ENCODE data around the gene CKAP5. TPM values are rescaled to one million over a fixed set of nuclear protein-coding genes. Genes with fewer than 3 reads are reported as not detected.
A peak's percentile ranks its signal among the peaks of the same experiment; 100 is the strongest.

Gene CKAP5
- total RNA-seq, 2 donors from 2014 or later = 104 to 140 TPM

DNA sequence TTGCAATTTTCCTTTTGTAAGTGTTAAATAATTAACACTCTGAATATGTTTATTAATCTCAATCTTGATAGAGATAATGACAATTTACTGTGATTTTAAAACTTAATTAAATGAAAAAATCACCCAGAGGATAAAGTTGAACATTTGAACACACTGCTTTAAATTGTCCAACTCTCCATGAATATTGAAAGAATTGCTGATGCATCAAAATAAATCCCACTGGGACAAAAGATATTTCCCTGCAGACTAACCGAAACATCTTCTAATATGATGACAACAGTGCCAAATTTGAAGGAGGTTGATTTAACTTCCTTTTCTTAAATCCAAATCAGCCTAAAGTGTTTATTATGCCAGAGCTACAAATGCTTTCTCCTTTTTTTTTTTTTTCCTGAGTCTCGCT is 79.4 kb downstream of the CKAP5 start:
- ATAC-seq (replicated peaks) = no peak
- Mint-ChIP-seq H3K36me3 (ENCODE audit: low read depth) (peaks cover 97% of the 10 kb centered on the region), H3K9me3 (no peaks in the 10 kb centered on the region)

DNA sequence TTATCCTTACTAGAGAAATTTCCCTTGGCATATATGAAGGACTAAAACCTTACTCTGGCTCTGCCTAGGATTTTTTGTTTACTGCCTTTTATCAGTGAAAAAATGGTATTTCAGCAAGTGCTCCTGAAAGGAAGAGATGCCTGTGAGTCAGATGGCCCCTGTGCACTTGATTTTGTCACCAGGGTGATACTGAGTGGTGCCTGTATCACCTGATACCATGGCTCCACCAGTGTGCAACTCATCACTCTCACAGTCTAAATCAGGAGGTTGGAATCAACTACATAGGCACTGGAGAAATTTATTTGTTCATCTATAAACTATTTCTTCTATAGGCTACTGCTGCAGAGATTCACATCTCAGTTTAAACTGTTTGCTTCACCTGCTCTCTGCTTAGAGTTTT is 83.8 kb downstream of the CKAP5 start:
- Mint-ChIP-seq H3K27me3 (no peaks in the 10 kb centered on the region), H3K36me3 (ENCODE audit: low read depth) (peaks cover 95% of the 10 kb centered on the region), H3K27ac (no peak overlapping the region), H3K4me1 (no peaks in the 10 kb centered on the region), H3K4me3 (no peak overlapping the region), H3K9me3 (no peaks in the 10 kb centered on the region)
- ATAC-seq (replicated peaks) = no peak

More for the DNA sequence above, 79.4 kb downstream of the CKAP5 start:
- Mint-ChIP-seq H3K27ac (no peak overlapping the region), H3K27me3 (no peaks in the 10 kb centered on the region), H3K4me3 (no peak overlapping the region), H3K4me1 (no peaks in the 10 kb centered on the region)

DNA sequence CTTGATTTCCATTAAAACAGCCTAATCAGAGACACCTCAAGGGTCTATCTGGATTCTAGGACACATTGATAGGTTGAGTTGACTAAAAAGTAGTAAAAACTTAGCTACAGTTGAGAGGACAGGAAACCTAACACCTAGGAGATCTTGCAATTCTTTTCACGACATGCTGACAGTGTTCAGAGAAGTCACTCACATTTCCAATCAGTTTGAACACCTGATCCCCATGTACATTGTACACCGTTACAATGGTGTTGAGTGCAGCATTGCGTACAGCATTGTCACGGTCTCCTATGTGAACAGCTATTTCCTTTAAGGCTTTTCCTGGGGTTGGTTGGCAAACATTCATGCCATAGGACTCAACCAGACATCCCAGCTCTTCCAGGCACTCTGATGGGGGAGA is 84.3 kb downstream of the CKAP5 start:
- no peak for ATAC-seq (replicated peaks)
- H3K4me1 Mint-ChIP-seq = no peaks in the 10 kb centered on the region
- no peaks in the 10 kb centered on the region for H3K27me3 Mint-ChIP-seq
- H3K36me3 Mint-ChIP-seq (ENCODE audit: low read depth) = peaks cover 95% of the 10 kb centered on the region
- no peak overlapping the region for H3K4me3 Mint-ChIP-seq
- H3K9me3 Mint-ChIP-seq = no peaks in the 10 kb centered on the region
- no peak overlapping the region for H3K27ac Mint-ChIP-seq

DNA sequence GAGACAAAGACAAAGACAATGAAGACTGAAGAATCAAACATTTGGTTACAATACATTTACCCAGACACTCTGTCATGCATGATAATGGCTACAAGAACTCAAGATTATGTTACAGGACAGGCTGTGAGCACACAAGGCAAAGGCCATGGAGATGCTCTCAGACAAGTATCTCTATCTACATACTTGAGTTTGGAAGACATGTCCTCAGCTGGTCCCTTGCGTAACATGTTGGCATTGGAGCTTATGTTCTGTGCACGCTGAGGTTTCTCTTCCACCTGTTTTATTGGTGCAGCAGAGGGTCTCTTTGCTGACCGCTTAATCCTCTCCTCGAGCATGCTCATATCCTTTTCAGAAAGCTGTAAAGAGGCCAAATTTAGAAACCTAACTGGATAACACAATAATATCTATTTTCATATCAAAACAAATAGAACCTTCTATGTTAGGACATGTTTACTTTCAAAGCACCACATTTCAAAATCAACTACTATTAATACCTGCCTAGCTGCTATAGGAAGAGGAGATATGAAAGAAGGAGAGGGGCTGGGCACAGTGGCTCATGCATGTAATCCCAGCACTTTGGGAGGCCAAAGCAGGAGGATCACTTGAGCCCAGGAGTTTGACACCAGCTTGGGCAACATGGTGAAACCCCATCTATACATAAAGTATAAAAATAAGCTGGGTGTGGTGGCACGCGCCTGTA is 85.5 kb downstream of the CKAP5 start:
- H3K27ac Mint-ChIP-seq = no peak overlapping the region
- H3K9me3 Mint-ChIP-seq = no peaks in the 10 kb centered on the region
- no peak for ATAC-seq (replicated peaks)
- H3K27me3 Mint-ChIP-seq = no peaks in the 10 kb centered on the region
- H3K4me1 Mint-ChIP-seq = no peaks in the 10 kb centered on the region
- H3K36me3 Mint-ChIP-seq (ENCODE audit: low read depth) = peaks cover 95% of the 10 kb centered on the region
- H3K4me3 Mint-ChIP-seq = no peak overlapping the region

DNA sequence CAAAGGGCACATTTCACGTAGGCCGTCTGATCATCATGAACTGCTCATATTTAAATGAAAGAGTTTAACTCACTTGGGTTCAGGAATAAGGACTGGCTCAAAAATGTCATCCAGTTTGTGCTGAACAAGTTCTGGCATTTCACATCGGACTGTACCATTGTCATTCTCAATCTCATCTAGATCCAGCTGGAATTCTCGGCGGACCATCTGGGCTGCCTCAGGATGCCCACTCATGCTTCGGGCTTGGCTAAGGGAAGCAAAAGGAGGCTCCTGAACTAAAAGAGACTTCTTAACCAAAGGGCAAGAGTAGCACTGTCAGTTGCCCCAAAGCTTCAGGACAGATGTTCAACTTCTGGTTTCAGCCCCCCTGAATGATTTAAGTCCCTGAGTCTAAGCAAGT is 86.9 kb downstream of the CKAP5 start:
- Mint-ChIP-seq H3K9me3 (no peaks in the 10 kb centered on the region), H3K4me1 (no peaks in the 10 kb centered on the region), H3K4me3 (no peak overlapping the region), H3K27me3 (no peaks in the 10 kb centered on the region), H3K36me3 (ENCODE audit: low read depth) (peaks cover 97% of the 10 kb centered on the region), H3K27ac (no peak overlapping the region)
- ATAC-seq (replicated peaks) = no peak

DNA sequence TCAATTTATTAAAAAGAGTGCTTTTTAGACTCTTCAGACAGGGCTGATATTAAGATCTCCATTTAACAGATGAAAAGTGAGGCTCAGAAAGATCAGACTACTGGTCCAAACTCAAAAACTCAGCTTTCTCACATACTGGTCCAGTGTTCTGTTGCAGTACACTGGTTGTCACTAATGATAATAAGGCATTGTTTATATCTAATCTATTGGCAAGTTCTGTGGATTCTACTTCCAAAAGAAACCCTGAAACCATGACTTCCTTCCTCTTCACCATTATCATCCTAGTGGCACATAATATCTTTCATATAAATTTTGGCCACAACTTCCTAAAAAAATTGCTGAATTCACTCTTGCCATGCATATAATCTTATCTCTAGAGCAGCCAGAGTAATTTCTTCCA is 90.1 kb downstream of the CKAP5 start:
- Mint-ChIP-seq H3K9me3 (no peaks in the 10 kb centered on the region), H3K27me3 (no peaks in the 10 kb centered on the region), H3K27ac (peak overlapping the region; percentile 60), H3K4me1 (no peaks in the 10 kb centered on the region), H3K36me3 (ENCODE audit: low read depth) (peaks cover 95% of the 10 kb centered on the region), H3K4me3 (no peak overlapping the region)
- ATAC-seq (replicated peaks) = no peak

DNA sequence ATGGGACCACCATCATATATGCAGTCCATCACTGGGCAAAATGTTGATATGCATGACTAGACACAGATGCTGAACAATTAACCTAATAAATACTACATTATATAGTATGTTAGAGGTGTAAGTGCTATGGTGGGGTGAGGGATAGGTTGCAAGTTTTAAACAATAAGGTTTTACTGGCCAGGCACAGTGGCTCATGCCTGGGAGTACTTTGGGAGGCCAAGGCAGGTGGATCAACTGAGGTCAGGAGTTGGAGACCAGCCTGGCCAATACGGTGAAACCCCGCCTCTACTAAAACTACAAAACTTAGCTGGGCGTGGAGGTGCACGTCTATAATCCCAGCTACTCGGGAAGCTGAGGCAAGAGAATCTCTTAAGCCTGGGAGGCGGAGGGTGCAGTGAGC is 98.9 kb downstream of the CKAP5 start:
- ATAC-seq (replicated peaks) = no peak
- peaks cover 96% of the 10 kb centered on the region for H3K36me3 Mint-ChIP-seq (ENCODE audit: low read depth)
- H3K27ac Mint-ChIP-seq = no peak overlapping the region
- H3K4me3 Mint-ChIP-seq = no peak overlapping the region
- peaks cover 5% of the 10 kb centered on the region for H3K4me1 Mint-ChIP-seq
- H3K9me3 Mint-ChIP-seq = no peaks in the 10 kb centered on the region
- H3K27me3 Mint-ChIP-seq = no peaks in the 10 kb centered on the region

DNA sequence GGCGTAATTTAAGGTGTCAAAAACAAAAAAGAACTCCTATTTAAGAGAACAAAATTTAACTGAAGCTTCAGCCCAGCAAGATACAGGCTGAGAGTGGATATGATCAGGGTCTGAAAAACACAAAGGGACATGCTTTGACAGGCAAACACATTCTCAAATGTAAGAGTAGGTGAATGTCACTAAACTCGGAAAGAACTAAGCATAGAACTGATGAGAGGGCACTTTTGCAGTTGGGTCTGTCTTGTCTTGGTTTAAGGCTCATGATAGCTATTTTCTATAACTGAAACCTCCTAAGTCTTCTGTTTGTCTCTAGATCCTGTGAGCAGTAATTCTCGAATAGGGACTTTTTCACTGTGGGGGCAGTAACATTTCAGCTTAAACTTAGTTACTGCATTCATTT is 100.1 kb downstream of the CKAP5 start:
- H3K4me1 Mint-ChIP-seq = peaks cover 5% of the 10 kb centered on the region
- no peaks in the 10 kb centered on the region for H3K9me3 Mint-ChIP-seq
- no peaks in the 10 kb centered on the region for H3K27me3 Mint-ChIP-seq
- no peak for ATAC-seq (replicated peaks)
- H3K36me3 Mint-ChIP-seq (ENCODE audit: low read depth) = peaks cover 98% of the 10 kb centered on the region
- no peak overlapping the region for H3K4me3 Mint-ChIP-seq
- no peak overlapping the region for H3K27ac Mint-ChIP-seq

DNA sequence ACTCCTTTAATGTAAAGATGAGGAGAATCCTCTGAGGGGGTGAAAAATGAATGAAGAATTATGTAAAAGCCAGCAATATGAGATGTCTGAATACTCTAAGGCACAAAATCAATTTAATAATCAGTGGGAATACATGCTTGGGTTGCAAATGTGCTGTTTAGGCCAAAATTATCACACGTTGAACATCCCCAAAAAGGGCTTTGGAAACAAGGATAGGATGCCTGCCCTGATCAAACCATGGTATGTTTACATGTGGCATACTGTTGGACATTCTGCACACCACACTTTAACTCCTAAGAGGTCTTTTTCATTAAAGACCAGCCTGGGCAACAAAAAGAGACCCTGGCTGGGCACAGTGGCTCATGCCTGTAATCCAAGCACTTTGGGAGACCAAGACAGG is 100.8 kb downstream of the CKAP5 start:
- H3K9me3 Mint-ChIP-seq = no peaks in the 10 kb centered on the region
- peaks cover 5% of the 10 kb centered on the region for H3K4me1 Mint-ChIP-seq
- H3K4me3 Mint-ChIP-seq = no peak overlapping the region
- H3K27me3 Mint-ChIP-seq = no peaks in the 10 kb centered on the region
- no peak for ATAC-seq (replicated peaks)
- peaks cover 92% of the 10 kb centered on the region for H3K36me3 Mint-ChIP-seq (ENCODE audit: low read depth)
- H3K27ac Mint-ChIP-seq = no peak overlapping the region

DNA sequence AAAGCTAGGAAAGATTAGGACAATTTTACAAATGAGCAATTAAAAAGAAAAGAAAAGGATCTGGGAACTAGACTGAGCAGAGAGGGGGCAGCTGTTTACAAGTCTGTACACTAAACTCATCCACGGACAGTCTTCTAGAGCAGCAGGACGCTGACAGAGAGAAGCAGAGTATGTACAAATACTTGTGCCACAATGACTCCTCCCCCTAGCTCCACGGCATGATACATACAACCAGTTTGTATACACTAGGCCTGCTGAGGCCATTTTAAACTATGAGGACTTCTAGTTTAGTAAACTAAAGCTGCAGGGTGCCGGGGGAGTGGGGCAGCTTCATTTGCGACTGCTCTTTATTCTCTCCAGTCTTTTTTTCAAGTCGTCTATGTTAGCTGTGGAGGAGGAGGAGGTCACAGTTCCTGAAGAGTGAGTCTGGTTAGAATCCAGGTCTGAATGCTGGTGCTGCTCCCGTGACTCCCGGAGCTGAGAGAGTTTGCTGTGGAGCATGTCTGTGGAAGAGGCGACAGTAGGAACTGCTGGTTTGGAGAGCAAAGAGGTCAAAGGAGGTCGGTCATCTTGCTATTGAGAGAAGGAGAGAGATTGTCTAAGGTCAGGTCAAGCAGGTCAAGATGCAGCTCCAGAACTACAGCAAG is 102.3 kb downstream of the CKAP5 start:
- H3K4me1 Mint-ChIP-seq = peaks cover 5% of the 10 kb centered on the region
- no peak overlapping the region for H3K4me3 Mint-ChIP-seq
- no peaks in the 10 kb centered on the region for H3K27me3 Mint-ChIP-seq
- H3K27ac Mint-ChIP-seq = no peak overlapping the region
- H3K36me3 Mint-ChIP-seq (ENCODE audit: low read depth) = peaks cover 77% of the 10 kb centered on the region
- ATAC-seq (replicated peaks) = no peak
- H3K9me3 Mint-ChIP-seq = no peaks in the 10 kb centered on the region

DNA sequence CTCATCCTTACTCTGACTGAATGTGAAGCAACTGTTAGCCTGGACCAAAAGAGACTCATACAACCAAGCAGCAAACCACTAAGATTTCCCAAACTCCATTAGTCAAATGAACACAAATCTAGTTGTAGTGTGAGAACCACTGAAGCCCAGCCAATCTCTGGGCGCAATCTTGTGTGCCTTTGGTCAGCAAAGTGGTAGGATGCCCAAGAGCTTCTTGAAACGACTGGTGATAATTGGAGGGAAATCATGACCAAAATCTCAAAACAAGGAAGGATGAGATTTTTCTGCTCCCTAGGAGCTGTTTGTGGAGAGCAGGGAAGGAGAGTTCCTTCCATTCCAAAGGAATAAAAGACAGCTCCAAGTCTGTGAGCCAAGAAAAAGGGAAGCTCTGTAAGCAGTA is 103.0 kb downstream of the CKAP5 start:
- Mint-ChIP-seq H3K27ac (no peak overlapping the region), H3K9me3 (no peaks in the 10 kb centered on the region), H3K4me1 (peaks cover 2% of the 10 kb centered on the region), H3K36me3 (ENCODE audit: low read depth) (peaks cover 72% of the 10 kb centered on the region), H3K27me3 (no peaks in the 10 kb centered on the region), H3K4me3 (no peak overlapping the region)
- no peak for ATAC-seq (replicated peaks)

DNA sequence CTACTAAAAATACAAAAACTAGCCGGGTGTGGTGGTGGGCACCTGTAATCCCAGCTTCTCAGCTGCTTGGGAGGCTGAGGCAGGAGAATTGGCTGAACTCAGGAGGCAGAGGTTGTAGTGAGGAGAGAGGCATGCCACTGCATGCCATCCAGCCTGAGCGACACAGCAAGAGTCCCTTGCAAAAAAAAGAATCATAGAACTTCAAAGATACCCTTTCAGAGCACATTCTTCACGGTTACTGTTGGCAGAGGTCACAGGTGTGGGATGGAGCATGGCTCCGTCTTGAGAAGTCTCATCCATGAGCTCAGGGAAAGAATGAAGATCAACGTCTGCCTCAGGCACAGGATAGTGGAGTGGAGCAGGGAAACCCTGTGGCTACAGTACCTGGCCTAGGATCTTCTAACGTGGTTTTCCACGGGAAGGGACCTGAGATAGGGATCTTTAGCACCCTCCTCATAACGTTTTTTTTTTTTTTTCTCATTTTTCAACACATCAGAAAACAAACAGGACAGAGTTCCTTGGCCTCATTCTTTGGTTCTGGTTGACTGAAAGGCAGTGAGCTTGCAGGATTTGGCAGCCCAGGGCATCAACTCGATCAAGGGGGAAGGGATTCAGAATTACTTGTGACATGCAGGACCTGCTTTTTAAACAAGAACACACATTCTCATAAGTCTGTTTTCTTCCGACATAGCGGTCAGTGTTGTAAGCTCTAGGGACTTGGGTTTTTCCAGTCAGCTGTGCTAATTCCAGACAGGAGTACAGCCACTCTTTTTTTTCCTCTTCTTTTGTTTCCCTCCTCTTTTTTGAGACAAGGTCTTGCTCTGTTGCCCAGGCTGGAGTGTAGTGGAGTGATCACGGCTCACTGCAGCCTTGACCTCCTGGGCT is 104.2 kb downstream of the CKAP5 start:
- Mint-ChIP-seq H3K27me3 (no peaks in the 10 kb centered on the region), H3K27ac (no peak overlapping the region), H3K9me3 (no peaks in the 10 kb centered on the region), H3K4me3 (no peak overlapping the region), H3K4me1 (no peaks in the 10 kb centered on the region), H3K36me3 (ENCODE audit: low read depth) (peaks cover 60% of the 10 kb centered on the region)
- ATAC-seq (replicated peaks) = no peak

DNA sequence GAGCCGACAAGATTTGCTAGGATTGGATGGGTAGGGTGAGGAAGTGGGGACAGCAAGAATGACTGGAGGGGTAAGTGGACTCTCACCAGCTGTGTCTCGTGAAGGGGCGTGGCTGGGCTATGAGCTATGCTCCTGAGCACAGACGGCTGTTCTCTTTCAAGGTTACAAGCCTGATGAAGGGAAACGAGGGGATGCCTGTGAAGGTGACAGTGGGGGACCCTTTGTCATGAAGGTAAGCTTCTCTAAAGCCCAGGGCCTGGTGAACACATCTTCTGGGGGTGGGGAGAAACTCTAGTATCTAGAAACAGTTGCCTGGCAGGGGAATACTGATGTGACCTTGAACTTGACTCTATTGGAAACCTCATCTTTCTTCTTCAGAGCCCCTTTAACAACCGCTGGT is 107.2 kb downstream of the CKAP5 start:
- no peak for ATAC-seq (replicated peaks)
- H3K4me3 Mint-ChIP-seq = no peak overlapping the region
- peaks cover 30% of the 10 kb centered on the region for H3K36me3 Mint-ChIP-seq (ENCODE audit: low read depth)
- H3K27ac Mint-ChIP-seq = no peak overlapping the region
- no peaks in the 10 kb centered on the region for H3K4me1 Mint-ChIP-seq
- H3K27me3 Mint-ChIP-seq = no peaks in the 10 kb centered on the region
- no peaks in the 10 kb centered on the region for H3K9me3 Mint-ChIP-seq

DNA sequence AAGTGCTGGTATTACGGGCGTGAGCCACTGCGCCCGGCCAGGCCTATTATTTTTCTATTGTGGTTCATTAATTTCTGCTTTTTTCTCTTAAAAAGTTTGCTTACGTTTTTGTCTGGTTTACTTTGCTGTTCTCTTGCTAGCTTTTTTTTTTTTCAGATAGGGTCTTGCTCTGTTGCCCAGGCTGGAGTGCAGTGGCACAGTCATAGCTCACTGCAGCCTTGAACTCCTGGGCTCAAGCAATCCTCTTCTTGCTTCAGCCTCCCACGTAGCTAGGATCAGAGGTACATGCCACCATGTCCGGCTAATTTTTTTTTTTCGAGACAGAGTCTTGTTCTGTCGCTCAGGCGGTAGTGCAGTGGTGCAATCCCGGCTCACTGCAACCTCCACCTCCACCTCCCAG is 108.4 kb downstream of the CKAP5 start:
- Mint-ChIP-seq H3K27ac (no peak overlapping the region), H3K27me3 (no peaks in the 10 kb centered on the region), H3K36me3 (ENCODE audit: low read depth) (peaks cover 18% of the 10 kb centered on the region)

DNA sequence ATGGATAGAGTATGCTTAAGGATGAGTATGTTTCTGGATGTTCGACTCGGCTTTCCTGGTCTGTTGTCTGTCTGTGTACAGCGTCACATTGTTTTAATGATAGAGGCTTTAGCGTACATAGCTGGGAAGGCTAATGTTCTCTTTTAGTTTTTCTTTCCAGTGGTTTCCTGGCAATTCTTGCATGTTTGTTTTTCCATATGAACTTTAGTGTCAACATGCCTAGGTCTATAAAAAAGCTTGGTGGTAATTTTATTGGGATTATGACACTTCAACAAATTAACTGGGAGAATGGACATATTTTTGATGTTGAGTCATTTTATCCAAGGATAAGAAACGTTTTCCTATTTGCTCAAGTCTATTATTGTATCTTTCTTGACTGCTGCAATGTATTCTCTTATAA is 109.5 kb downstream of the CKAP5 start:
- no peak overlapping the region for H3K4me3 Mint-ChIP-seq
- no peaks in the 10 kb centered on the region for H3K9me3 Mint-ChIP-seq
- H3K27ac Mint-ChIP-seq = no peak overlapping the region
- ATAC-seq (replicated peaks) = no peak
- no peaks in the 10 kb centered on the region for H3K27me3 Mint-ChIP-seq
- no peaks in the 10 kb centered on the region for H3K4me1 Mint-ChIP-seq
- H3K36me3 Mint-ChIP-seq (ENCODE audit: low read depth) = peaks cover 7% of the 10 kb centered on the region

More for the DNA sequence above, 108.4 kb downstream of the CKAP5 start:
- Mint-ChIP-seq H3K4me1 (no peaks in the 10 kb centered on the region), H3K9me3 (no peaks in the 10 kb centered on the region), H3K4me3 (no peak overlapping the region)
- no peak for ATAC-seq (replicated peaks)

All from activated T-helper 17 cell treated with anti-CD3 and anti-CD28 coated beads, Interleukin-2, amount 50 U/mL, for 72 hours (primary cell).